HepG2 (cell line): ENCODE measurements around the gene KANSL1L. TPM values are rescaled to one million over a fixed set of nuclear protein-coding genes. Genes with fewer than 3 reads are reported as not detected.

ENCODE experiments used
- ADNP ChIP-seq: sonication (generic); formaldehyde crosslinking; IDR thresholded peaks from 2 replicates; pipeline ENCODE4 v1.4.0; 2020; ENCODE audit warnings: missing genetic modification reagents
- GTF3A ChIP-seq: sonication (generic); formaldehyde crosslinking; conservative IDR thresholded peaks from 2 replicates; pipeline ENCODE4 v1.4.0; 2020; ENCODE audit warnings: mild to moderate bottlenecking, missing genetic modification reagents
- HBP1 ChIP-seq: IDR thresholded peaks from 2 replicates; pipeline ENCODE4 v1.6.1; 2016; ENCODE audit warnings: low read depth, control low read depth
- HMGXB3 ChIP-seq: sonication (generic); formaldehyde crosslinking; IDR thresholded peaks from 2 replicates; pipeline ENCODE4 v1.4.0; 2020; ENCODE audit warnings: missing genetic modification reagents, borderline replicate concordance
- HNF4G ChIP-seq, 2 experiments: sonication (generic) in 1 of 2; formaldehyde crosslinking in 1 of 2; IDR thresholded peaks; 2 replicates each; pipeline versions ENCODE4 v1.4.0 to v1.6.1; 2011 to 2020; ENCODE audit warnings: borderline replicate concordance in 2 of 2, low read depth in 2 of 2, mild to moderate bottlenecking in 2 of 2, low read length in 1 of 2, missing genetic modification reagents in 1 of 2, moderate library complexity in 1 of 2
- KDM1A ChIP-seq: IDR thresholded peaks from 2 replicates; pipeline ENCODE4 v1.6.1; 2016; ENCODE audit warnings: missing compliant biosample characterization
- MIER2 ChIP-seq: IDR thresholded peaks from 2 replicates; pipeline ENCODE4 v1.6.1; 2016; ENCODE audit warnings: missing biosample characterization, missing genetic modification reagents
- NCOA5 ChIP-seq: sonication (generic); formaldehyde crosslinking; IDR thresholded peaks from 2 replicates; pipeline ENCODE4 v1.4.0; 2020; ENCODE audit warnings: missing genetic modification reagents
- PAX8 ChIP-seq: sonication (generic); formaldehyde crosslinking; IDR thresholded peaks from 2 replicates; pipeline ENCODE4 v1.8.0; 2022; ENCODE audit warnings: mild to moderate bottlenecking, missing genetic modification reagents, borderline replicate concordance
- REPIN1 ChIP-seq: sonication (generic); formaldehyde crosslinking; IDR thresholded peaks from 2 replicates; pipeline ENCODE4 v1.8.0; 2022; ENCODE audit warnings: missing genetic modification reagents, low read depth, mild to moderate bottlenecking, borderline replicate concordance
- ZBTB4 ChIP-seq: sonication (generic); formaldehyde crosslinking; IDR thresholded peaks from 2 replicates; pipeline ENCODE4 v1.4.0; 2020; ENCODE audit warnings: missing genetic modification reagents, mild to moderate bottlenecking, borderline replicate concordance
- ZNF230 ChIP-seq: sonication (generic); formaldehyde crosslinking; IDR thresholded peaks from 2 replicates; pipeline ENCODE4 v1.4.0; 2020; ENCODE audit warnings: mild to moderate bottlenecking, missing genetic modification reagents
- ZNF460 ChIP-seq: sonication (generic); formaldehyde crosslinking; IDR thresholded peaks from 2 replicates; pipeline ENCODE4 v1.5.1; 2020; ENCODE audit warnings: missing genetic modification reagents, mild to moderate bottlenecking, borderline replicate concordance
- ZNF574 ChIP-seq: sonication (generic); formaldehyde crosslinking; IDR thresholded peaks from 2 replicates; pipeline ENCODE4 v1.4.0; 2020; ENCODE audit warnings: missing genetic modification reagents
- ZNF839 ChIP-seq: sonication (generic); formaldehyde crosslinking; IDR thresholded peaks from 2 replicates; pipeline ENCODE4 v1.4.0; 2020; ENCODE audit warnings: missing genetic modification reagents, mild to moderate bottlenecking, borderline replicate concordance
- polyA plus RNA-seq, 8 experiments: library from polyadenylated mRNA; depleted of rRNA in 3 of 8; stranded (reverse) in 7 of 8; unstranded in 1 of 8; fragments of >200 nt; fragmentation: Illumina TruSeq in 4 of 8; extraction: Trizol in 4 of 8; gene quantifications; 2 replicates each; pipeline versions ENCODE4 v1.2.1 to v1.2.3, GENCODE V29; 2011 to 2016; ENCODE audit warnings: low read depth in 4 of 8, missing spikeins in 1 of 8, mixed read lengths in 1 of 8; ENCODE audit not compliant: insufficient read depth in 1 of 8
- total RNA-seq, 5 experiments: library from RNA; depleted of rRNA; stranded (reverse); fragments of >200 nt; fragmentation: Illumina TruSeq; extraction: Trizol; gene quantifications; 2 replicates each; pipeline ENCODE4 v1.2.3, GENCODE V29; 2016; ENCODE audit warnings: low read depth in 1 of 5

KANSL1L gene
- total and polyA plus RNA-seq, 2 of the 13 experiments (the other 11 are each of a cell fraction or from before 2014, with no cell fraction given) = 5.4 to 10.3 TPM

- TF ChIP-seq HNF4G (IDR thresholded peaks at IDR 0.05; ENCODE audit: borderline replicate concordance, low read depth, low read length) (no peak), HNF4G (CRISPR knock-in tag; IDR thresholded peaks at IDR 0.05; ENCODE audit: borderline replicate concordance, low read depth) (no peak), HBP1 (CRISPR knock-in tag) (no peak), HMGXB3 (CRISPR knock-in tag) (no peak; the same call in 1 of the 2 replicates), ZBTB4 (0 out of 2 replicates have a peak, but pooled peaks have one; percentile 81), REPIN1 (CRISPR knock-in tag) (peak; percentile 86; the same call in 1 of the 2 replicates), ZNF460 (CRISPR knock-in tag) (no peak), MIER2 (no peak), ZNF574 (peak; percentile 99), GTF3A (CRISPR knock-in tag) (peak; percentile 82; the same call in 1 of the 2 replicates), NCOA5 (CRISPR knock-in tag) (no peak), ZNF839 (CRISPR knock-in tag) (no peak; the same call in 1 of the 2 replicates), PAX8 (no peak), ADNP (no peak), ZNF230 (CRISPR knock-in tag) (peak; percentile 86), KDM1A (CRISPR knock-in tag) (no peak)
Measured at GRCh38 chr2:210002158-210003157, 168.8 kb downstream of the KANSL1L start, which contains the start of gene RPE (continued).
